ENCODE measurements around the gene TLE1.
A peak's percentile ranks its signal among the peaks of the same experiment; 100 is the strongest.
"Not testable (repeated sequence)": the region's sequence is repeated elsewhere in the genome, so short reads cannot be mapped to it uniquely, and the experiment has no call there.

TLE1 gene
- total RNA-seq, result 1.5 reads per million

DNA sequence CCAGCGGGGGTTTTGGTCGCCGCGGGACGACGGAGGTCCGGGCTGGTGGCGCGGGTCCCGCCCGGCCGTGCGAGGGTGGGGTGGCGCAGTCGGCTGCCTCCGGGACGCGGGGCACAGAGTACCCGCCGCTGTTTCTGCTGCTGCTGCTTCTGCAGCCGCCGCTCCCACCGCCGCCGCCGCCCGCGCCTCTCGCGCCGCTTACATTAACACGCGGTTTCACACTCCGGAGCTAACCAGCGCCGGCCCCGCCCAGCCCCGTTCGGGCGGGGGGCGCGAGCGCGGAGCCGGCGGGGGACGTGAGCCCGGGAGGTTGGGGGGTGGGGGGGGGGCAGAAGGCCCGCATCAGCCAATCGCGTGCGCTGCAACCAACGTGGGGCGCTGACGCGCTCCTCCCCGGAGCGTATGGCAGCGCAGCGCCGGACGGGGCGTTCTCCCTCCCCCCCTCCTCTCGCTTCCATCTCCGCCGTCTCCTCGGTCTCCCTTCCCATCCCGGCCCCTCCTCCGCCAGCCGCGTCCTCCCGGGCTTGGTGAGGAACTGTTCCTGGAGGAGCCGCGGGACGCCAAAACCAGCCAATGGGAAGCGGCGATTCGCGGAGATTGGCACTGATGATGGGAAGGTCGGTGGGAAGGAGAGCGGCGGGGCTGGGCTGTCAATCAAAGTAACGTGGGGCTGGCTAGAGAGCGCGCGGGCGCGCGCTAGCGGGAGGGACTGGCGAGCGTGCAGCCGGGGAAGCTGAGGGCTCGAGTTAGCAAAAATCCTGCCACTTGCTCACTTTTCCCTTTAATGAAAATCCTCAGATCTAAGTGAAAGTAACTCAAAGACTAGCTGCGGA lies at the start of gene TLE1:
TLE1 (minus strand) TSS at position 205 of the 833 bp plus-strand sequence. CDS start 1,307 bp downstream, outside the sequence.
- DNase-seq, result peak; percentile 23

GRCh38 chr9:81737871-81738507 lies 48.6 kb upstream of the TLE1 start:
- no peak for DNase-seq

DNA sequence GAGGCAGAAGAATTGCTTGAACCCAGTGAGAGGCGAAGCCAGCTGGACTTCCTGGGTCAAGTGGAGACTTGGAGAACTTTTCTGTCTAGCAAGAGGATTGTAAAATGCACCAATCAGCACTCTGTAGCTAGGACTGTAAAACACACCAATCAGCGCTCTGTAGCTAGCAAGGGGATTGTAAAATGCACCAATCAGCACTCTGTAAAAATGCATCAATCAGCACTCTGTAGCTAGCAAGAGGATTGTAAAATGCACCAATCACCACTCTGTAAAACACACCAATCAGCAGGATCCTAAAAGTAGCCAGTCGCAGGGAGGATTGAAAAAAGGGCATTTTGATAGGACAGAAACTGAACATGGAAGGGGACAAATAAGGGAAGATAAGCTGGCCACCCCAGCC lies 41.2 kb upstream of the TLE1 start:
- not testable (repeated sequence) for DNase-seq

DNA sequence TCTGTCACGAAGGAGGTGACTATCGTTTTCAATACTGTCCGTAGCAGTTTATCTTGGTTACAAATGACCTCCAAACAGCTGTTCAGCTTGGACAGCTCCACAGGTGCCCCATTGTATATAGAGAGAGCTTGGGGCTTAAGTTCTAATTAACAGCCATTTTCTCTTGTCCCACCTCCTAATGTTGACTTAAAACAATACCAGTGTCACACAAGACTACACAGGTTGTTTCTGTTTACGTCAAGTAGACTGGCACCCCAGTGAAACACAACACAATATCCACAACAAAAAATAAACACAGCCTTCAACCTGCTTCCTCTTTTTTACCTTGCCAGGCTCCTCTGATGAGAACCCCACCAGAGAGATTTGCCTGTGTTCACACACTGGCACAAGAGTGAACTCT lies 39.8 kb upstream of the TLE1 start:
- DNase-seq, result no peak

DNA sequence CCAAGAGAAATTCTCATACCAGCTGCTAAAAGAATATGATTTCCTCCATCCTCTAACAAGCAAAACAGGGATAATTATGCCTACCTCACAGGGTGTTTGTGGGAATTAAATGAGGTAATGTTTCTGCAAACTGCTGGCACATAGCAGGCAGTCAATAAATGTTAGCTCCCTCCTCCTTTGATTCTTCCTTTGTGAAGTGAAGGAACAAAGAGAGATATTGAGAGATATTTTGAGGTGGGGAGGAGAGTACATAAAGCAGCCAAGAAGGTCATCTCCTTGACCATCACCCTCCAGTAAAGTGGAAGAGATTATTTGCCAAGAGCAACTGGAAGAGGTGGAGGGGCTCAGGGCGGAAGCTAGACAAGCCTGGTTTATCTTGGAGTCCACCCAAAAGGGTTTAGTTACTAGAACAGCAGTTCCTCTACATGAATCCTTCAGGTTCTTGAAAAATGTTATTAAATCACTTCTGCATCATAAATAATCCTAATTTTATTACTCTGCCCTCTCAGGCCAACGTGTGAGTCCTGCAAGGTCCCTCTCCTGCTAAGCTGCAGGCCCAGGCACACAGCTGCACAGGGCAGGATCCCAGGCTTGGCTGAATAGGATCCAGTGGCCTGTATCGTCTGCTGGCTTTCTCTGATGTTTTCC lies 35.0 kb upstream of the TLE1 start:
- DNase-seq, result no peak

- no peak for DNase-seq
These were observed 32.9 kb upstream of the TLE1 start for GRCh38 chr9:81722277-81722676.

GRCh38 chr9:81720450-81721086 lies 31.2 kb upstream of the TLE1 start:
- no peak for DNase-seq

- no peak for DNase-seq
These were observed 30.6 kb upstream of the TLE1 start for GRCh38 chr9:81719972-81720371.

GRCh38 chr9:81718244-81718643 lies 28.9 kb upstream of the TLE1 start:
- DNase-seq, result no peak

GRCh38 chr9:81717747-81718077 lies 28.4 kb upstream of the TLE1 start:
- DNase-seq, result no peak

- no peak for DNase-seq
These were observed 27.9 kb upstream of the TLE1 start for GRCh38 chr9:81717061-81717746.

GRCh38 chr9:81716409-81716808 lies 27.1 kb upstream of the TLE1 start:
- DNase-seq, result no peak

- no peak for DNase-seq
These were observed 16.2 kb upstream of the TLE1 start for GRCh38 chr9:81705578-81705977.

- DNase-seq, result no peak
These were observed 5.2 kb upstream of the TLE1 start for GRCh38 chr9:81694541-81694940.

DNA sequence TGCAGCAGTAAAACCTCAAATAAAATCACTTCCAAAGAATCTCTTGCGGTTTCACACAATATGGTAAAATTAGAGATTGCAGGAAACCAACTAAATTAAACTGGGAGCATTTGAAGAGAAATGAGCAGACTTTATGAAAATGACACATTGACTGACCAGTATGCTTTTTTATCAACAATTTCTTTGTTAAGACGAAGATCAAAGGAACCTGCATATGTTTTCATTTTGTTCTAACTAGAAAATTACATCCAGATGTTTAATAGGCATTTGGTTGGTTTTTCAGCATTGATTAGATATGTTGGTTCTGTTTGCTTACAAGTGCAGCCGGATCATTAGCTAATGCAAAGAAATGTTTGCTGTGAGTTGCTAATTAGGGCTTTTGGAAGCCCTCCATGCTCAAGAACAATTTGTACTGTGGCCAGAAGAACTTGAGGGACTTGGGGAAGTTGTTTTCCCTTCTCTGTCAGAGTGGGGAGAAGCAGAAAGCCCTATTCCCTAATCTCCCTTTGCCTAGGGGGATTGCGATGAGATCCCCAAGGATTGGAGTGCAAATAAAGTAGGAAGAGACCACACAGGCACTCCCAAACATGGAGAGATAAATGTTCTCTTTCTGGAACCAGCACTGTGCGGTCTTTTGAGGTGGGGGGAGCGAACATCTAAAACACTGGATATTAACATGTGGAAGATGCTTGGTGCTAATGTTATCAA lies 4.5 kb upstream of the TLE1 start:
- no peak for DNase-seq

GRCh38 chr9:81690251-81690851 lies 1.0 kb upstream of the TLE1 start:
- no peak for DNase-seq

GRCh38 chr9:81689093-81689342 lies 329 bp downstream of the TLE1 start:
- not testable (repeated sequence) for DNase-seq

- DNase-seq, result not testable (repeated sequence)
These were observed 870 bp downstream of the TLE1 start for GRCh38 chr9:81688262-81689092.

DNA sequence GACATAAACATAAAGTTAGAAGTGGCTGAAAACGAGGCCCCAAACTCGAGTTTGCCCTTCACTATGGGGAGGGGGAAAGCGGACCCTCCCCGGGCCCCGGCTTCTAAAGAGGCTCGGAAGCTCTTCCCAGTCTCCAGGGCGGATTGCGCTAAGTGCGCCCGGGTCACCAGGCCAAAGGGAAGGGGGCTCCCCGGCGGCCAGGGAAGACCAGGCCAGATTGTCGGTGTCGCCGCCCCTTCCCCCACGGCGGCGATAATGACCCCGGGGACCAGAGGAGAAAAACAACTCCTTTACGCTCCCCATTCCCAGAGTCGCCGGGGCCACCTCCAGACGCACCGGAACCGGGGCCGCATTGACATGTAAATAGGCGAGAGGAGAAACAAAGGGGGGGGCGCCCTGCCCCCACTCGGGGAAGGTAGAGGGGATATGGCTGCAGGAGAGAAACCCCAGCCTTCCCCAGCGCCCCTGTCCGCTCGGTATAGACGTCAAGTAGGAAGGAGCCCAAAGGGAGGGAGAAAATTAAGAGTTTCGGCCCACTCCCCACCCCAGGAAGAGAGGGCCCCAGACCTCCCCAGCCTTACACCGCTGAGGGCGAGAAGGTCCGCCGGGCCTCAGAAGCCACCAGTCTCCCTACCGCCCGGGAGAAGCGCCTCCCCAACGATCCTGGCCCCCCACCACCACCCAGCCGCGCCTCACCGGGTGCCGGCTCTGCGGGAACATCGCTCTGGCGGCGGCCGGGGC lies 1.7 kb downstream of the TLE1 start:
- no peak for DNase-seq
